CD4-positive, alpha-beta T cell treated with Interleukin-1 beta for 1 hour (primary cell): ENCODE measurements around the gene CYP26C1.

Experiments
- DNase-seq, 2 donors: peaks; one replicate each; pipeline ENCODE4 v3.0.0-alpha.2; 2020 to 2022

Gene CYP26C1, protein sequence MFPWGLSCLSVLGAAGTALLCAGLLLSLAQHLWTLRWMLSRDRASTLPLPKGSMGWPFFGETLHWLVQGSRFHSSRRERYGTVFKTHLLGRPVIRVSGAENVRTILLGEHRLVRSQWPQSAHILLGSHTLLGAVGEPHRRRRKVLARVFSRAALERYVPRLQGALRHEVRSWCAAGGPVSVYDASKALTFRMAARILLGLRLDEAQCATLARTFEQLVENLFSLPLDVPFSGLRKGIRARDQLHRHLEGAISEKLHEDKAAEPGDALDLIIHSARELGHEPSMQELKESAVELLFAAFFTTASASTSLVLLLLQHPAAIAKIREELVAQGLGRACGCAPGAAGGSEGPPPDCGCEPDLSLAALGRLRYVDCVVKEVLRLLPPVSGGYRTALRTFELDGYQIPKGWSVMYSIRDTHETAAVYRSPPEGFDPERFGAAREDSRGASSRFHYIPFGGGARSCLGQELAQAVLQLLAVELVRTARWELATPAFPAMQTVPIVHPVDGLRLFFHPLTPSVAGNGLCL

DNA sequence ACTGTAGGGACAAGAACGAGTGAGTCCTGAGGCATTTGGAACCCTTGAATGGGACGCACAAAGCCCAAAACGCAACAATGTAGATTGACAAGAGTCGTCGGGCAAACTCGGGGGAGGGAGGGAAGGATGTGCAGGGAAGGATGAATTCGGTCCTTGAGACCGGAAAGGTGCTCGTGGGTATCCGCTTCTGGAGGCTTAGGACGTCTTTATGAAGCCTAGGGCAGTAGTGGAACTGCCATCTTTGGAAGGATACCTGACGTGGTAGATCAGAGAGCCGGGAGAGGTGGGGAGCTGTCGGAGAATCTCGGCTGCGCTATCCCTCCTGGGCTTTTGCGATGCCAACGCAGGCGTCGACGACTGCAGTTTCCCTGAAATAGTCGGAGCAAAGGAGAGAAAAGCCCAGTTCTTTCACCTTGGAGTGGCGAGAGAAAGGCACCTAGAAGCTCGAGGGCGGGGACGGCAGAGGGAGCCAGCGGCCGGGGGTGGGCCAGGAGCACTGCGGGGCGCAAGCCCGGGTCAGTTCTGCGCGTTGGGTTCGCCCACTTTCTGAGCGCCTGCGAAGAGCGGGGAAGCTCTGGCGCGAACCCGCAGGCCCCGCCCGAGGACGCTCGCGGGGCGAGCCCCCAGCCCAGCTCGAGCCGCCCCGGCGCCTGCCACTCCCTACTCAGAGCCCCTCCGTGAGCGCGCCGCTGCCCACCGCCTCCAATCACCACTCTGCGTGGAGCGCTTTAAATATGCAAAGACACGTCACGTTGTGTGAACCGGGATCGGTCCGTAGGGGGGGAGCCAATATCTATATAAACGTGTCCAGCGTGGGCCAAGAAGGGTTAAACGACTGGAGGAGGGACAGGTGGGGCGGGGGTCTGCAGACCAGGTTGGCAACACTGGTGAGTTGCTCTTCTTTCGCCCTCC, at the start of gene CYP26C1:
CYP26C1 (plus strand) TSS at position 824 of the 912 bp plus-strand sequence. CDS start 466 bp downstream, outside the sequence.
- DNase-seq: no peak

DNA sequence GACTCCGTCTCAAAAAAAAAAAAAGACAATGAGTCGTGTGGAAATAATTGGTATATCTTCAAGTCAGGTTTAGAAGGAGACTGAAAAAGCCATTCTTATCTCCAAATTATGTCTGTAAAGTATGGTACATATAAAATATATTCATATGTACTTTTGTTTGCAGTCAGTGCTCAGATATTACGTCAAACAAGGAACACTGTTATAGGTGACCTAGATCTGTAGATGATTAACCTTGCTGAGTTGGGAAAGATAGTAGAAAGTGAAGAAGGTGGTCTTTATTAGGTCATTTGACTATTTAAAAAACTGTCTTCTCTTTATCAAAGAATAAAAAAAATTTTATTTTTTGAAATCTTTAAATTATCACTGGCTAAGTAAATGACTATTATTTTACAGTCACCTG, 44.9 kb upstream of the CYP26C1 start:
- no peak for DNase-seq

DNA sequence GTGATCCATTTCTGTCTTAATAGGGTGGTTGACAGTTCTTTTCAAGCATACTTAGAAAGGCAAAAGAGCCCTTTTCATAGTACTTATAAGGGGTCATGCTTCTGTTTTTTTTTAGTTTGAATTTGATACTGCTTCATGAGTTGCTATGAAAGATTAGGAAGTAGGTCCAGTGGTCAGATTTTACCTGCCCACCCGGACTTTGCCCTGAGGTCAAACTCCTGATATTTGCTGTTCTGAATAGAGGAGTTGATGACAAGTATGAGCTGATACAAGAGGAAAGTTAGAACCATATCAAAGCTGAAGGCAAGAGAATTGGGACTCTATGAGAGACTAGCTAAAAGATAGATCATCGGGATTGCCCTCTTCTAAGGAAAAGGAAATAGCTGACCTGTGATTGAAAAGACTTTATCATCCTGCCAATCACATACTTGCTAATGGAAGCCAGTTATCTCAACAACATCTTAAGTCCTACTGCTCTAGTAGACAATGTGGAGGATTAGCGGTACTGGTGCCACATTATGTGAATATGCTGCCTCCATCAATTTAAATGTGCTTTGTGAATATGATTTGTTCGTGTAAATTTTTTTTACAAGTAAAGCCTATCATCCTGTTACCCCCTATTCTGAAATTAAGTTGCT, 37.5 kb upstream of the CYP26C1 start:
- no peak for DNase-seq

DNA sequence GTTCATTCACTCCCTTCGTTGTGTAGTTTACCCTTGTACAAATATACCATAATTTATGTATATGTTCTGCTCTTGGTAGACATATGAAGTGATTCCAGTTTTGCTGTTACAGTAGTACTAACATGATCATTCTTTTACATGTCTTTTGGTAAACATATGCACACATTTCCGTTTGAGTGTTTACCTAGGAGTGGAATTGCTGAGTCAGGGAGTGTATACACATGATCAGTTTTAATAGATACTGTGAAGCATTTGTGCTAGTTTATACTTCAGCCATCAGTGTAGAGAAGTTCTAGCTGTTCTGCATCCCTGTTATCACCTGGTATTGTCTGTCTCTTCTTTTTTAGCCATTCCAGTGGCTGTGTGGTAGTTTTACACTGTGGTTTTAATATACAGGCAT, 34.5 kb upstream of the CYP26C1 start:
- DNase-seq: no peak

DNA sequence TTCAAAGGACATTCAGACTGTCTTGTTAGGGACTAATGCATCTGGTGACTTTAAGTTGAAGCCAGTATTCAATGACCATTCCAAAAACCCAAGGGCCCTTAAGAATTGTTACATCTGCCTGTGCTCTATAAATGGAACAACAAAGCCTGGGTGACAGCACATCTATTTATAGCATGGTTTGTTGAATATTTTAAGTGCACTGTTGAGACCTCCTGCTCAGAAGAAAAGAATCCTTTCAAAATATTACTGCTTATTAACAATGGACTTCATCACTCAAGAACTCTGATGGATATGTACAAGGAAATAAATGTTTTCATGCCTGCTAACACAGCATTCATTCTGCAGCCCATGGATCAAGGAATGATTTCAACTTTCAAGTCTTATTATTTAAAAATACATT, 33.1 kb upstream of the CYP26C1 start:
- DNase-seq: no peak

DNA sequence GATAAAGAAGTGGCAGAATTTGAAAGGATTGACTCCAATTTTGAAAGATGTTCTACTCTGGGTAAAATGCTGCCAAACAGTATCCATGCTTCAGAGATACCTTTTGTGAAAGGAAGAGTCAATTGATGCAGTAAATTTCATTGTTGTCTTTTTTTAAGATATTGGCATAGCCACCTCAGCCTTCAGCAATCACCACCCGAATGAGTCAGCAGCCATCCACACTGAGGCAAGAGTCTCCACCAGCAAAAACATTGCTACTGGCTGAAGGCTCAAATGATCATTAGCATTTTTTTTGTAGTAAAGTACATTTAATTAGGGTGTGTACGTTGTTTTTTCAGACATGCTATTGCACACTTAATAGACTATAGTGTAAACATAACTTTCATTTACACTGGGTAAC, 31.7 kb upstream of the CYP26C1 start:
- no peak for DNase-seq

DNA sequence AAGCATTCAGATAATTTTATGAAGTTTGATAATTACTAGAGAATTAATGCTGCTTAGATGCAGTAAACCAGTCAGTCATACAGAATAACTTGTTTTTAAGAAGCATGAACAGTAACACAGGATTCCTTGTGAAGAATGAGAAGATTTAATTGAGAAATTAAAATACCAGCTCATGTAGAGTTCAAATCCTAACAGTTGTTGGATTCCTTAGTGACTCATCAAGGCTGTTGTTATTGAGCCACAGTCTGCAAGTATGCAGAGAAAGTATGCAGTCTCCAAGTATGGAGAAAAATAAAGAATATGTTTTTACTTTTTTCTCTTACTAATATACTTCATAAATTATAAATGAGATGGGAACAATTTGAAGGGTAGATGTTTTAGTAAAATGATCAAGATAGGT, 30.2 kb upstream of the CYP26C1 start:
- no peak for DNase-seq

DNA sequence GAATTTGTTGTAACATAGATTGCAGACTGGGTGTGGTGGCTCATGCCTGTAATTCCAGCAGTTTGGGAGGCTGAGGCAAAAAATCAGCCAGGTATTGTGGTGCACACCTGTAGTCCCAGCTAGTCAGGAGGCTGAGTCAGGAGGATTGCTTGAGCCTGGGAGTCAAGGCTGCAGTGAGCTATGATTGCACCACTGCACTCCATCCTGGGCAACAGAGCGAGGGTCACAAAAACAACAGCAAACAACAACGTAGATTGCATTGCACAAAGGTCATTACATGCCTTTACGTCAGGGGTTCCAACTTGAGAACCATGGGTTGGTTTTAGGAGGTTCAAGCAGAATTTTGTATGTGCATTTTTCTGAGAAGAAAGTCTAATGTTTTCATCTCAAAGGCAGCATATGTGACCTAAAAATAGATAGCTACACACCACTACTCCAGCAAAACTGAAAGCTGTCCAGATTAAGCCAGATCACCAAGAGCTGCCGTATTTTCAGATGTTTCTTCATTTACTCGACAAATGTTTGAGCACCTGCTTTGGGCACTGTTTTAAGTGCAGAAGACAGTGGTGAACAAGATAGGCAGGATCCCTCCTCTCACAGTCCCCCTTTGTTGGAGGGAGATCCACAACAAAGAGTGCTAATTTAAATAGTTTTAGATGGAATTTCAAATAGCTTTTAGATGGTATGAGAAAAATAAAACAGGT, 28.3 kb upstream of the CYP26C1 start:
- DNase-seq: no peak

DNA sequence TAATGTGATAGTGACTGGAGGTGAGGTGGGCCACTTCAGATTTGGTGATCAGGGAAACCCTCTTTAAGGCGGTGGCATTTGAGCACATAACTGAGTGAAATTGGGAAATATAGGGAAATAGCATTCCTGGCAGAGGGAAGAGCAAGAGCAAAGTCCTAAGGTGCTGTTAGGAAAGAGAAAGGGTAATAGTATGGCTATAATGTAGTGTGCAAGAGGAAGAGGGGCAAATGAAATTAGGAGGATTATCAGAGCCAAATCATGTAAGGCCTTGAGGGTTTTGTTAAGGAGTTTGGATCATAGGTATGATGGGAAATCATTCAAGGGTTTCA, 27.8 kb upstream of the CYP26C1 start:
- DNase-seq: no peak

DNA sequence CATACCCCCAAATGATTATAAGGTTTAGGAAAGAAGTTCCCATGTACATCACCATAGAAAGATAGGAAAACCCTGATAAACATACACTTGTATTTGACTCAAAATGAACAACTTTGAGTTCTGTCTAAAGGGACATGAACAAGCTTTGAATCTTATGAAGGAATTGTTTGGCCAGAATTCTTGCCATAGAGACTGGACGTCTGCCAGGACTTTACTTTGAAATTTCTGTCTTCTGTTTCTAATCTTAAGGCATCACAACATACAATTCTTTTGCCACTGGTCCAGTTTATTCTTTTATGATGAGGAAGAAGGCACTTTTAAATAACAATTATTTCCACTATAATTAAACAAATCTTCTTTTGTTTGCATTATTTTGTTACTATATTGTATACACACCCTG, 26.2 kb upstream of the CYP26C1 start:
- DNase-seq: no peak

DNA sequence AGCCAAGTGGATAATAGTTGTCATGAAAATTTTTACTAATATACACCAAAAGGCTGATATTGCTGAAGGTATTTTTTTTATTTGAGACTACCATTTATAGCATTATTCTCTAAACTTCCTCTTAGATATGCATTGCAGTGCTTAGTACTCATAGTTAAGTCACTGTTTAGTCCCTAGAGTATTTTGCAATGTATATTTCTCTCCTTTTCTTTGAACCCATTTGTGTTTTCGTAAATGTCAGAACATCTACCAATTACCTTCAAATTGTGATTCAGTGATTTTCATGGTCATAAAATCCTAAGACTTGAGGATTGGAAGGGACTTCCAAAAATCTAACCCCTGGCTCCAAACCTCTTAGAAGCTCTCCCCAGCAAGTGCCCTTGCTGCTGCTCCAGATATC, 21.5 kb upstream of the CYP26C1 start:
- DNase-seq: no peak

DNA sequence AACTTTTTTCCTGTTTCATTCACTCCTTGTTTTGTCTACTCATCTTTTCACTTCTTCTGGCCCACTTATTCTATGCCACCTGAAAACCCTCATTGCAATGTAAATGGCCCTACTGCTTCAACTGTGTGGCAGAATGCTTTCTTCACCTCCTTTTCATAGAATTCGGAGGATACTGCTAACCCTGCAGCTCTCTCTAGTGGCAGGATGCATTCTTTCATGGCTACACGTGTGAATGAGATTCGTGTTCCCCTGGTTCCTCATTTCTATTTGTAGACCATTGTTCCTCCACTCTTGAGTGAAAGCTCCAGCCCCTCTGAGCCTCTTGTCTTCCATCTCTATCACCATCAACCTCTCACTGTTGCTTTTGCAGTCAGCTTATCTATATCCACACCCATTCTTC, 20.9 kb upstream of the CYP26C1 start:
- no peak for DNase-seq

DNA sequence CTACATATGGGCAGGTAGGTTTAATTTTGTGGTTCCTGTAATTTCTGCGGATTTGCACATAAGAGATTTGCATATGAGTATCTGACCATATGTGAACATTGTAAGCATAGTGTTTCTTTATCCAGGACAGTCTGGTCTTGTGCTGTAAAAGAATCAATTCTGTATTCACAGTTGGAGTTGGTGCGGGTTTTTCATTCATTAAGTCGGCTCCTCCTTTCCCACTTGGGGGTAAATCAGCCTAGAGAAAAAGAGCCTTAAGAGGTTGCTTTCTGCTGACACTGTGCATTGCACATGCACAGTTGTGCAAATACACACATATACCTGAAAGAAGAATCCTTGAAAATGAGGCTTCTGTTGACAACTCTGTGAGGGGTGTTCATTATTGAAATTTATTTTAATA, 6.1 kb upstream of the CYP26C1 start:
- DNase-seq: no peak

DNA sequence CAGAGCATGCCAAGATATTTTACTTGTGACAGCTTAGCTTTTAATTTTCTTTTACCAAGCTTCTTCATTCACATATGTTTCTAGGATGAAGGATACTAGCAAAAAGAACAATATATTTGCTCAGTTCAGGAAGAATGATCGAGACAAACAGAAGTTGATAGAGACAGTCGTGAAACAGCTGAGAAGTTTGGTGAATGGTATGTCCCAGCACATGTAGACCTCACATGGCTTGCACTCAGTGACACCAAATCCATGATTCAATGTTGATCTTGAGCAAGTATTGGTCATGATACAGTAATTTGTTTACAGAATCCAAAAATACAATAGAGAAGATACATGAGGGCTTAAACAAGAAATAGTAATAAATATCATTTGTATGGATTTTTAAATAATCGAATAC, 2.5 kb upstream of the CYP26C1 start:
- no peak for DNase-seq

DNA sequence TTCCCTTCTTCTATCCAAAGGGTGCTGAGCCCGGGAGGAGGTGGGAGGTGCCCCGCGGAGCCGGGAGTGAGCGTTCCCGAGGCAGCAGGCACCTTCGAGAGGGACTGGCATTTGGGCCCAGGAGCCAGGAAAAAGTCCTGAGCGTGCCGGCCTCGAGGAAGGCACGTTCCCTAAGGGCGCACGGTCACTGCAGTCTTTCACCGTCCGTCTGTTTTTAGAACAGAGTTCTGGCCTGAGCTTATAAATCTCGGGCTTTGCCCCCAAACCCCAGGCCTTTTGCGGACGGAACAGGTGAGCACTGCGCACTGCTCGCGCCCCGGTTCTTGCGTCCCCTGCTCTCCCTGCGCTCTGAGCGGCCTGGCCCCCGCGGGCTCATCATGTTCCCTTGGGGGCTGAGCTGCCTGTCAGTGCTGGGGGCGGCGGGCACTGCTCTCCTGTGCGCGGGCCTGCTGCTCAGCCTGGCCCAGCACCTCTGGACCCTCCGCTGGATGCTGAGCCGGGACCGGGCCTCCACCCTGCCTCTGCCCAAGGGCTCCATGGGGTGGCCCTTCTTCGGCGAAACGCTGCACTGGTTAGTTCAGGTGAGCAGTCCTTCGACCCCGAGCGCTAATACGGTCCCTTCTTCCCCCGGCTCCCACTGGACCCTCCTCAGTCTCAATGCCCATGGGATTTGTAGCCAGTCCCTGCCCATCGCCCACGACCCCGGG, 442 bp downstream of the CYP26C1 start:
- no peak for DNase-seq

DNA sequence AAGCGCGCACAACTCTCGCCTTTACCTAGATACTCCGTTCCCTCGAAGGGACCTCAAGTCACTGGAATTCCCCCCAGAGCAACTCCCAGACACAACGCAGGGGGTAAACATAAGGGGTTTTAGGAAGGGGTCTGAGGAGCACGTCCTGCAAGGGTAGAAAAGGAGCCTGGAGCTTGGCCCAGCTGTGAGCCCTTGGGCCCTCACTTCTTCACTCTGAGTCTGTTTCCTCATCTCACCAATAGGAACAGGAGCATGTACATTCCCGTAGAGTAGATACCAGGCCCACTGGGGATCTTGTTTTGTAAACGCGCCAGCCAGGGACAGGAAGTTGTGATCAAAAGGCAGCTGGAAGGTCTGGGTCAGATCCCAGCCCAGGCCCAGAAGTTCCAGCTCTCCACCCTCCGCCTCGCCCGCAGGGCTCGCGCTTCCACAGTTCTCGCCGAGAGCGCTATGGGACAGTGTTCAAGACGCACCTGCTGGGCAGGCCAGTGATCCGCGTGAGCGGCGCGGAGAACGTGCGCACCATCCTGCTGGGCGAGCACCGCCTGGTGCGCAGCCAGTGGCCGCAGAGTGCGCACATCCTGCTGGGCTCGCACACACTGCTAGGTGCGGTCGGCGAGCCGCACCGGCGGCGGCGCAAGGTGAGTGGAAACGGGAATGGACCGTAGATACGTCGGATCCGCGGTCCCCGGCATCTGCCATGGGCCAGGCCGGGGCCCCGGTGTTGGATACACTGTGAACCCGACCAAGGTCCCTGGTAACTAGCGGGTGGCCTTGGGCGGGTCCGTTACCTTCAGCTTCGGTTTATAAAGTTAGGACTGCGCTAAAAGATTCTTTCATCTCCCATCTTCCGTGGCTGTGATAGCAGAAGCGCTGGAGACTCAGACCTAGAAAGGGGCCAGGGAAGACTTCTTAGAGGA, 1.3 kb downstream of the CYP26C1 start:
- DNase-seq: no peak

DNA sequence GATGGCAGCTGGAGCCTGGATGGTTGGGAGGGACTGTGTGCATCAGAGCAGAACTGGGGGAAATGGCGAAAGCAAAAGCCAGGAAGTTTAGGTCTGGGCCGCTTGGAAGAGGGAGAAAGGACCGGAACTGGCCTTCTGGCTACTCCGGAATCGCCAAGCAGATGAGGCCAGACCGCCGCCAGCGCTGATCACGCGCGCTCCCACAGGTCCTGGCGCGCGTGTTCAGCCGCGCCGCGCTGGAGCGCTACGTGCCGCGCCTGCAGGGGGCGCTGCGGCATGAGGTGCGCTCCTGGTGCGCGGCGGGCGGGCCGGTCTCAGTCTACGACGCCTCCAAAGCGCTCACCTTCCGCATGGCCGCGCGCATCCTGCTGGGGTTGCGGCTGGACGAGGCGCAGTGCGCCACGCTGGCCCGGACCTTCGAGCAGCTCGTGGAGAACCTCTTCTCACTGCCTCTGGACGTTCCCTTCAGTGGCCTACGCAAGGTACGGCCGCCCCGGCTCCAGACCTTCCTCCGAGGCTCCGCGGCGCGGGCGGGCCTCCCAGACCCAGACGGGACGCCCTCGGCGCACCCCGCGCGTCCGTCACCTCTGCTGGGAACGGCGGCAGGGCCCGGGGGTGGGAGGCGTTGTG, 2.0 kb downstream of the CYP26C1 start:
- DNase-seq: peak in 1 of 2 donors; percentile 24

DNA sequence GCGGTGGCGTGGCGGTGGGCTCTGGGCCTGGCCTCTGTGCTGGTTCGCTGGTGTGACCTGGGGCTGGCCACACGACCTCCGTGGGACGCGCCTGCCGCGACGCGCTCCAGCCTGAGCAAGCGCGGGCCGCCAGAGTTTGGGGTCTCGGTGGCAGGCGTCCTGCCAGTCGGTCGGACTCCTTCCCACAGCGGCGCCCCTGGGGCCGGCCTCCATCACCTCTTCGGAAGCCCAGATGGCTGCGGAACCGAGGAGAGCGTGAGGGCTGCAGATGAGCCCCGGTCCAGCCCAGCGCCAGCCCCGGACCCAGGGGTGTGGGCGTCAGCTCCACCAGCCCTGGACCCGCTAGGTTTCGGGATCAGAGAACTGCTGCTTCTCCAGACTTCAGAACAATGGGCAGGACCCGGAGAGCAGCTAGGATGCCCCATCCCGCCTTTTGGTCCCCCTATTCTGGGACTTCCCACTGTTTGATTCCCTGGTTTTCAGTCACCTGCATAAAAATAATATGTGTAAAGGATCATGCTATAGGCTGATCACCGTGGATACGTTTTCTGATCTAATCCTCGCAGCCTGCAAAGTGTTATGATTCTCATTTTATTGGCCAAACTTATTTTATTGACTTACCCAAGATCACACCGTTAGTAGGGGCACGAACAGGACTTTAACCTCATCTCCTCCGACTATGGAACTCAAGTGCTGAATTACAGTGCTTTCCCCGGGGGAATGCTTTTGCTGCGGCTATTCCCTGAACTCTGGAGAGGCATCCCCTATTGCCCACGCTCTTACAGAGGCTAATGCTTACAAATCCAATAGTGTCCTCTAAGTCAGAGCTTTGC, 2.8 kb downstream of the CYP26C1 start:
- no peak for DNase-seq

DNA sequence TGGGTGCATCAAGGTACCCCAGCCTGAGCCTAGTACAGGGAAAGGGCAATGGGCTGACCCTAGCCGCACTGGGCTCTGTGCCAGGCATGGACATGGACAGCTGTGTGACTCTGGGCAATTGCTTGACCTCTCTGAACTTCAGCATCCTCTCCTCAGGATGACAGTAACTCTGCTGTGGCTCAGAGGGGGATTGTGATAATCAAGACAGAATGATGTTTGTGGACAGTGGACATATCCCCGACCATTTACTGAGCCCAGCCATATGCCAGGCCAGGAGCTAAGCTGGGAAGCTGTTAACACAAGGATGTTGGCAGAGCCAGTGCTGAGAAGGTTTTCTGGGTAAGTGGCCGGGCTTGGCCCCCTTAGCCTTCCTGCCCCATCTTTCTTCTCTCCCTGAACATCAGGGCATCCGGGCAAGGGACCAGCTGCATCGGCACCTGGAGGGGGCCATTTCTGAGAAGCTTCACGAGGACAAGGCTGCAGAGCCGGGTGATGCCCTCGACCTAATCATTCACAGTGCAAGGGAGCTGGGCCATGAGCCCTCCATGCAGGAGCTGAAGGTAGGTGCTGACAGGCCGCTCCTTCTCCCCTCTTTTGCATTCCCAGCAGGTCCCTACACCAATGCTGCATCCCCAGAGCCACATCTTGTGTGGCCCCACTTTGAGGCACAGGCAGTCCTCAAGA, 3.5 kb downstream of the CYP26C1 start:
- DNase-seq: no peak
